Hindlimb muscle (tissue), 1 donor: ENCODE results near the gene FCRL6. TPM values are rescaled to one million over a fixed set of nuclear protein-coding genes. Genes with fewer than 3 reads are reported as not detected.

Experiments
- DNase-seq: peaks from one replicate; pipeline ENCODE4 v3.0.0-alpha.2; 2013
- polyA plus RNA-seq: library from polyadenylated mRNA; unstranded; fragments of 120-200 nt; gene quantifications from one replicate; pipeline ENCODE4 v1.2.1, GENCODE V29; 2013; ENCODE audit not compliant: insufficient read length

The FCRL6 gene, protein sequence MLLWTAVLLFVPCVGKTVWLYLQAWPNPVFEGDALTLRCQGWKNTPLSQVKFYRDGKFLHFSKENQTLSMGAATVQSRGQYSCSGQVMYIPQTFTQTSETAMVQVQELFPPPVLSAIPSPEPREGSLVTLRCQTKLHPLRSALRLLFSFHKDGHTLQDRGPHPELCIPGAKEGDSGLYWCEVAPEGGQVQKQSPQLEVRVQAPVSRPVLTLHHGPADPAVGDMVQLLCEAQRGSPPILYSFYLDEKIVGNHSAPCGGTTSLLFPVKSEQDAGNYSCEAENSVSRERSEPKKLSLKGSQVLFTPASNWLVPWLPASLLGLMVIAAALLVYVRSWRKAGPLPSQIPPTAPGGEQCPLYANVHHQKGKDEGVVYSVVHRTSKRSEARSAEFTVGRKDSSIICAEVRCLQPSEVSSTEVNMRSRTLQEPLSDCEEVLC
- polyA plus RNA-seq = not detected

GRCh38 chr1:159802111-159802510 lies at the start of gene FCRL6:
FCRL6 (plus strand) TSS chr1:159802360; CDS start chr1:159802425, 65 bp downstream.
- DNase-seq = no peak

DNA sequence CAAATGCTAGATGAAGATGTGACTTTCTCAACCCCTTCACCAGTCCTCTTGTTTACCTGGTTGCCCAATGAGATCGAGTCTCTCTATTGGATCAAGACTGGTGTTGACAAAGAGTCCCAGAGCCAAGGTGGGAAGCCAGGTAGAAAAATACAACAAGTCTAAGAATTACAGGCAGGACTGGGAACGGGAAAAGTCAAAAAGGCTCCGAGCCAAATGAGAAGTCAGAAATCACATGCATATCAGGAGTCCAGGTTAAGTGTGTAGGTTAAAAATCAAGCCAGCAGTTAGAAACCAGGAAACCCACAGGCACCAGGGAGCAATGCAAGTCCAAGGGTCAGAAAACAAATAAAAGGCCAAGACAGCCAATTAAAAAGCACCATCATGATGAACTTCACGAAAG lies 48.8 kb upstream of the FCRL6 start:
- DNase-seq = no peak

GRCh38 chr1:159755451-159756007 lies 46.6 kb upstream of the FCRL6 start:
- no peak for DNase-seq

DNA sequence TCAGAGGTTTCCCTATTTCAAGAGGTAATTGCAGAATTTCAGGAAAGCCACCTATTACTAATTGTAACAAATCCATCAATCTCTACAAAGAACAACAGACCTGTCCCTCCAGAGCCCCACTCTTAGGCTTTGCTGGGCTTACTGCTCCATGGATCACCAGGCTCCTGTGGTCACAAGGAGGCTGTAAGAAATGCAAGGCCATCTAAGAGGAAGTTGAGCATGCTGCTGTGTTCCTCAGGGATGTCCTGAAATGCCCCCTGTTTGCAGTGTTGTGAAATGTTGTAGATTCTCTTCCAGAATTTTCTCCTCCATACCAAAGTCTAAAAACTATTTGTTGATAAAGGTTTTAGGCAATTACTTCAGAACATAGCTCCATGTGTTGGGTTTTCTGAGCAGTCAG lies 45.8 kb upstream of the FCRL6 start:
- peak; percentile 5 for DNase-seq

GRCh38 chr1:159763686-159764085 lies 38.5 kb upstream of the FCRL6 start:
- no peak for DNase-seq

GRCh38 chr1:159765806-159766205 lies 36.4 kb upstream of the FCRL6 start:
- no peak for DNase-seq

GRCh38 chr1:159771127-159771895 lies 30.8 kb upstream of the FCRL6 start:
- DNase-seq = no peak

- DNase-seq = no peak
Observed at GRCh38 chr1:159774465-159774864, 27.7 kb upstream of the FCRL6 start.

DNA sequence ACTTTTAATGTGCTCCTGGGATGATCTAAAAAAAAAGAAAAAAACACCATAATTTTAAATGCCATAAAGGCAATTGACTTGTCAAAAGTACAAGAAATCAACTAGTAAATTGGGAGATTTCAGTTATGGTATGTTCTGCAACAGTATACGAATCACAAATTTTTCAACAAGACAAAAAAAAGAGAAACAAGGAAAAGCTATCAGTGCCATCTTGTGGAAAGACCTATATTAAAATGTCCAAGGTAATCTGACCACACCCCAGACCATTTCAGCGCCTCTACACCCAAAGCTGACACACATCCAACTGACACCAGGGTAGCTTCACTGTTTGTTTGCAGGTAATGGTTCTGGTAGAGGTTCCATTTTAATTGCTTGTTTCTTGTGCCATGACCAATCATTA lies 26.4 kb upstream of the FCRL6 start:
- DNase-seq = no peak

DNA sequence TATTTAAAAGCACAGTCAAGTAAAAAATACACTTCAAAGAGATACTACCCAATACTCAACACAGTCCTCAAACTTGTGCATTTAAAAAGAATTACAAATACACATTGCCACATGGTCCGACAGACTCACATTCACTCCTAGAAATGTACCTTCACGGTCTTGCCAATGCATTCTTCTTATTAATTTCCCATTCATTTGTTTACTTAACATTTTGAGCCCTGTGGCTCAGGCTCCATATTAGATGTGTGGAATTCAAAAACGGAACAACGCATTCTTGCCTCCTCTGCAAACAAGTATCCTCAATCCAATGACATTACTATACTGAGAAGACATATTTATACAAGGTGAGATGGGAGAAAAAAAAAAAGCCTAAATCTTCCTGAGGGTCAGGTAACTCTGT lies 23.9 kb upstream of the FCRL6 start:
- no peak for DNase-seq

GRCh38 chr1:159779403-159779851 lies 22.7 kb upstream of the FCRL6 start:
- DNase-seq = no peak

- peak; percentile 96 for DNase-seq
Observed at GRCh38 chr1:159780583-159781582, 21.3 kb upstream of the FCRL6 start, which contains the start of gene DUSP23. DUSP23 (plus strand) TSS chr1:159780962; CDS start chr1:159781101, 139 bp downstream.

GRCh38 chr1:159781992-159782391 lies 20.2 kb upstream of the FCRL6 start:
- no peak for DNase-seq

GRCh38 chr1:159783724-159784123 lies 18.4 kb upstream of the FCRL6 start:
- DNase-seq = no peak

DNA sequence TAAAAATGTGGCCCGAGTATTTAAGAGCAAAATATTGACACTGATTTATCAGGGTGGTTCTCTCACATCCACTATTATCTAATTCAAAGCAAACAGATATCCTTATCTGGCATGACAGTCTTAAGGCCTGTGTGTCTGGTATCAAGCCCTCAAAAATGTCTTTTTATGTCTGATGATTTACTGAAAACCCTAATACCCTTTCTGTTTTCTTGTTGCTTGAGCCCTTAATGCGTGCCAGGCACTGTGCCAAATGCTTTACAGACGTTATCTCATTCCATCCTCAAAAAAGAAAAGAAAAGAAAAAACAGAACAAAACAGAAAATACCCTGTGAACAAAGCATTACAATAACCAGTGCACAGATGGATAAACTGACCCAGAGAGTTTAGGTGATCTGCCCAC lies 15.7 kb upstream of the FCRL6 start:
- no peak for DNase-seq

GRCh38 chr1:159786966-159787365 lies 15.2 kb upstream of the FCRL6 start:
- no peak for DNase-seq

GRCh38 chr1:159790237-159790917 lies 11.8 kb upstream of the FCRL6 start:
- no peak for DNase-seq

- DNase-seq = no peak
Observed at GRCh38 chr1:159791031-159791430, 11.1 kb upstream of the FCRL6 start.

DNA sequence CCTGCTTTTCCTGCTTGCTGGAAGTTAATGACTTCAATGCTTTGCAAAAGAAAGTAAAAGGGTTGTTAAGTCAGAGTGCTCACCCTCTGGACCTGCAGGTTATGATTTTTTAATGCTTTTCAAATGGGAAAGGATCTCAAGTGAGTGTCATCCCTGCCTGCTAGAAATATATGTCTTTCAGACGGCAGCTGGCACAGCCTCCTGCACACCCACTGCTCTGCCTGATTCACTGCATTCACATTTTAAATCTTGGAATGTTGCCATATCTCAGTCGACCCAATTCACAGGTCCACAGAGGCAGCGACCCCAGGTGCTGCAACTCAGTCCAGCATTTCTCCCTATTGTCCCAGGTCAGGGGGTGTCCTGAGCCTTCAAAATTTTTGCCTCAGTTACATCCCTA lies 10.7 kb upstream of the FCRL6 start:
- DNase-seq = no peak

DNA sequence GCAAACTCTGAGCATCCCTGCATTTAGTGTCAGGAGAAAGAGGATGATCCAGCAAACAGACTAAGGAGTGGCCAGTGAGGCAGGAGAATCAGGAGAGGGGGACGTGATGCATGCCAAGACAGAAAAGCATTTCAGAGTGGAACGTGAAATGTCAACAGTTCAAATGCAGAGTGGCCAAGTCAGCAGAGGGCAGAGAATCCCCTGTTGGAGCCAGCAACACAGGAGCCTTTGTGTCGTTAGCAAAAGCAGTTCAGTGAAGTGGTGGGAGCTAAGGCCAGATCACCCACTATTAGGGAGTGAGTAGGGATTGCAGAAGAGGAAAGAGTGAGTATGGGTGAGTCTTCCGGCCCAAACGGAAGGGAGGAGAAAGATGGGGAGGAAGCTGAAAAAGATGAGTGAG lies 6.6 kb upstream of the FCRL6 start:
- DNase-seq = no peak

DNA sequence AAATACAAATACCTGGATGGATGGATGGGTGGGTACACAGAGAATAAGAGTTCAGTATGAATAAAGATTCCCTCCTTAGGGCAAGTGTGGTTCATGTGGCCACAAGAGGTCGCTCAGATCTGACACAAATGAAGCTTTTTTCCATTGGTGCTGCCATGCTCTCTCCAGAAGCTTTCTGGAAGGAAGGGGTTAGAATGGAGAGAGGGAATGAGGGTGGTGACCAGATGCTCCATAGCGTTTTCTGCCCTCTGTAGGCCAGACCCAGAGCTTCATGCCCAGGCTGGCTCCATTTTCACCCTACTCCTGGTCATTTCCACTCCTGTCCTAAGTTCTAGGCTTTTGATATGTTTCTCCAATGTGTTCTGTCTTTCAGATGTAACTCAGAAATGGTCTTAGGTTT lies 3.3 kb upstream of the FCRL6 start:
- peak; percentile 56 for DNase-seq
